Lung microvascular endothelial cell (primary cell): ENCODE results near the gene NEK11. TPM values are rescaled to one million over a fixed set of nuclear protein-coding genes. Genes with fewer than 3 reads are reported as not detected.

ENCODE experiments used
- DNase-seq, 2 donors: peaks; one replicate each; pipeline versions ENCODE4 v3.0.0 to v3.0.0-alpha.2; 2010; ENCODE audit warnings: low read depth in 2 of 2
- total RNA-seq: library from RNA; depleted of rRNA; stranded (reverse); fragments of >200 nt; gene quantifications from 2 replicates; pipeline ENCODE4 v1.2.1, GENCODE V29; 2014

The NEK11 gene, protein sequence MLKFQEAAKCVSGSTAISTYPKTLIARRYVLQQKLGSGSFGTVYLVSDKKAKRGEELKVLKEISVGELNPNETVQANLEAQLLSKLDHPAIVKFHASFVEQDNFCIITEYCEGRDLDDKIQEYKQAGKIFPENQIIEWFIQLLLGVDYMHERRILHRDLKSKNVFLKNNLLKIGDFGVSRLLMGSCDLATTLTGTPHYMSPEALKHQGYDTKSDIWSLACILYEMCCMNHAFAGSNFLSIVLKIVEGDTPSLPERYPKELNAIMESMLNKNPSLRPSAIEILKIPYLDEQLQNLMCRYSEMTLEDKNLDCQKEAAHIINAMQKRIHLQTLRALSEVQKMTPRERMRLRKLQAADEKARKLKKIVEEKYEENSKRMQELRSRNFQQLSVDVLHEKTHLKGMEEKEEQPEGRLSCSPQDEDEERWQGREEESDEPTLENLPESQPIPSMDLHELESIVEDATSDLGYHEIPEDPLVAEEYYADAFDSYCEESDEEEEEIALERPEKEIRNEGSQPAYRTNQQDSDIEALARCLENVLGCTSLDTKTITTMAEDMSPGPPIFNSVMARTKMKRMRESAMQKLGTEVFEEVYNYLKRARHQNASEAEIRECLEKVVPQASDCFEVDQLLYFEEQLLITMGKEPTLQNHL
- 1.1 and 2.0 TPM in 2 replicates for total RNA-seq

DNA sequence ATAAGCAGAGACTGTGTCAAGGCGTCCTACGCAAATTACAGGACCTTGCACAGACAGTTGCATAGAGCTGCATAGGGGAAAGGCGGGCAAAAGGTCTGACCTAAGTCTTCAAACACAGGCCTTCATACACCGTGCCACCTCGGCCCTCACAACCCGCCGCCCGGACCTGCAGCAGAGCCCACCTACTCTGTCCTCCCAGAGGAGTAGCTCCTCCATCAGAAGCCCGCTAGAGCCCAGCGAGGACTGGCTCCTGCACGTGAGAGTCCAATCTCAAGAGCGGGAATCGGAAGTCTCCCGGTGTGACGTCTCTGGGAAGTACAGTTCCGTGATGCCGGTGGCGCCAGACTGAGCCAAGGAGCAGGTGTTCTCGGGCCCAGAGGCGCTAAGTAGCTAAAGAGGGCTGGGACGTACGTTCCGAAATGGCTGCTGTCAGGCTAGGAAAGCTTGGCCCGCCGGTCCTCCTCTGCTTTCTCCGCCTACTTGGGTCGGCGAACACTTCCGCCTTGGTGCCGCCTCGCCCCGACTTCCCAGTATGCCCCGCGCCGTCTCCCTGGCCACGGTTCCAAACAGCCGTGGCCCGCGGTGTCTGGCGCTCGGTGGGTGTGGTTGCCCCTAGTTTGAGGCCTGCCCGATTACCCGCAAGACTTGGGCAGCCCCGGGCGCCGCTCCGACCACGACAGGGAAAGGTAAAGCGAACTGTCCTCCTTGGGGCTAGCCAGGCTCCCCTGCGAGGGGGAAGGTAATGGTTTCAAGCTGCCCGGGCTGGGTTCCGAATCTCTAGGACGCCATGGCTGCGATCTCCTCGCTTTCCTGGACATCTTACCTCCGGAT is at the start of gene NEK11, which contains the start of gene ASTE1:
Gene NEK11 (plus strand): TSS at position 557 of the 831 bp plus-strand sequence. CDS start 2,832 bp downstream, outside the sequence.
Gene ASTE1 (minus strand): TSS at position 505 of the 831 bp plus-strand sequence. CDS start 1,519 bp downstream, outside the sequence.
- peak; percentile 85 to 89 for DNase-seq

DNA sequence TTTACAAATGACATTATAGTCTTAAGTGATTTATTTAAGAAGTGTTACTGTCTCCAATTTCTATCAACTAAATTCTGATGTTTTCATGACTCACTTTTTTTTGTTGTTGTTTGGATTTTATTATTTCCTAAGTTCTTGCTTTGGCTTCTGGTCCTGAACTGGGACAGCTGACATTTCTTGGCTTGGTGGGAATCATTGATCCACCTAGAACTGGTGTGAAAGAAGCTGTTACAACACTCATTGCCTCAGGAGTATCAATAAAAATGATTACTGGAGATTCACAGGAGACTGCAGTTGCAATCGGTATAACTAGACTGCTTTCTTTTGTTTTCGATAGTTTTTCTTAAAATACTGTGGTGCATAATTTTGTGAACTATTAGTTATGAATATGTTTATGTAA is 47.6 kb upstream of the NEK11 start:
- no peak for DNase-seq

DNA sequence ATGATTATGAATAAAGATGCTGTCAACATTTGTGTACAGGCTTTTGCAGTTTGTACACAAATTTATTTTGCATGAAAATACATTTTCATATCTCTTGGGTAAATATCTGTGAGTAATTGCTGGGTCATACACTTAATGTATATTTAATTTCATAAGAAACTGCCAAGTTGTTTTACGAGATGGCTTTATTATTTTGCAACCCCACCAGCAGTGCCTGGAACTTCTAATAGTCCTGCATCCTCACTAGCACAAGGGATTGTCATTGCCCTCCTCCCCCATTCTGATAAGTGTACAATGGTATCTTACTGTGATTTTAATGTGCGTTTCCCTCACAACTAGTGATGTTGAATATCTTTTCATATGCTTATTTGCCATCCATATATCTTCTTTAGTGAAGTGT is 45.2 kb upstream of the NEK11 start:
- no peak for DNase-seq

DNA sequence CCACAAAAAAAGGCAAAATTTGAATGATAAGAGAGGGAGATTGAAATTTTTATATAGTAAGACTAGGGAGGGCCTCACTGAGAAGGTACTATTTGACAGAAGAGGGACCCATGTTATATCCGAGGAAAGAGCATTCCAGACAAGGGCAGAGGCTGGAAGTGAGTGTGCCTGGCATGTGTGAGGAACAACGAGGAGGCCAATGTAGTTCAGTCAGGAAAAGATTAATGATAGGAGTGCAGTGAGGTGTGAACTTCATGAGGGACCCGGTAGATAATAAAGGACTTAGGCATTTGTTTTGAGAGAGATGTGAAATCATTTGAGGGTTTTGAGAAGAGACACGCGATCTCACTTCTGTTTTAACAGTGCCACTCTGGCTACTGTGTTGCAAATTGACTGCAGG is 36.4 kb upstream of the NEK11 start:
- no peak for DNase-seq

DNA sequence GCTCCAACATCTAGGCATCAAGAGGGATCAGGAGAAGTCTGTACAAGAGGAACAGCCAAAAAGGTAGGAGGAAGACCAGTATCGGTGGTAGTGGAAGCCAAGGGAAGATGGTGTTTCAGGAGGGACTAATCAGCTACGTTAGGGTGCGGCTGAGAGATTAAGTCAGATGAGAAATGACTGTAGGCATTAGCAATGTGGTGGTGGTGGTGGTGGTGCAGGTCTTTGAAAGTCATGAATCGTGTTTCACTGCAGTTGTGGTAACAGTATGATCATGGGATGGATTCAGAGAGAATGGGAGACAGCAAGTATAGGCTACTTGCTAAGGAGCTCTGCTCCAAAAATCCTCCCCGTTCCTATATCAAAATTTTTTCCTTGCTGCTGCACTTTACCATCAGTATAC is 35.6 kb upstream of the NEK11 start:
- DNase-seq = no peak

DNA sequence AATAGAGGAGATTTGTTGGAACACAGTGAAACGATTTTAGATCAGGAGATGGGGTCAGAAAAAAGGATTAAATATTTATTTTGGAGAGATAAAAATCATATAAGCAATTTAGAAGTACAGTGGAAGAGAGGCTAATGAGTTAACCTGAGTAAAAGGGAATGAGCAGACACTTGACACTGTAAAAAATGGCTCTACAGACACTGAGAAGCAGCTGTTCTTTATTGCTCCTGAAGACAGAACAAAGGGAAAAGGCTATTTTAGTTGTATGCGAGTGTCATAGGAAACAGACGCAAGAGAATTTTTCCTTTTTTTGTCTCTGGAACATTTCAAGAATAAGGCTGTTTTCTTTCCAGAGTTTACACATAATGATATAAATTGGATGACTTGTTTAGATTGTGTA is 34.3 kb upstream of the NEK11 start:
- DNase-seq = no peak

DNA sequence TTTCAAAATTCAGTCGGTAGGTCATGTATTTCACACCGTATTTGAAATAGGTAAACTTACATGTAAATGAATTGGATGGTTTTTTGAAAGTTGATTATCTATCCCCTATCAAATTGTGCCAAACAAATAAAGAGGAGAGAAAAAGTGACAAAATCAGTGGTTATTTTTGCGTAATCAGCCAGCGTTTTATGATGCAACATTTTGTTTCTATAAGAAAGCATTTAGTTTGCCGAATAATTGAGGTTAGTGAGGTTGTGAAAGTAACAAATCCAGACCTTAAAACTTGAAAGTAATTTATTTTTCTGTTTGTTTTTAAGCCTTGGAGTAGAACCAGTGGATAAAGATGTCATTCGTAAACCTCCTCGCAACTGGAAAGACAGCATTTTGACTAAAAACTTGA is 29.4 kb upstream of the NEK11 start:
- DNase-seq = no peak

DNA sequence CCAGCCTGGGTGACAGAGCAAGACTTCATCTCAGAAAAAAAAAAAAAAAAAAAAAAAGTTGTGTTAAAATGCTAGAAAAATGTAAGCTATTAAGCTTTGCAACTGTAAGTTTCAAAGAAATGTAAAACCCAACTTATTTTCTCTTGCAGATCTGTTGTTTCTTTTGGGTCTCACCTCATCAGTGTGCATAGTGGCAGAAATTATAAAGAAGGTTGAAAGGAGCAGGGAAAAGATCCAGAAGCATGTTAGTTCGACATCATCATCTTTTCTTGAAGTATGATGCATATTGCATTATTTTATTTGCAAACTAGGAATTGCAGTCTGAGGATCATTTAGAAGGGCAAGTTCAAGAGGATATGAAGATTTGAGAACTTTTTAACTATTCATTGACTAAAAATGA is 25.6 kb upstream of the NEK11 start:
- DNase-seq = no peak

DNA sequence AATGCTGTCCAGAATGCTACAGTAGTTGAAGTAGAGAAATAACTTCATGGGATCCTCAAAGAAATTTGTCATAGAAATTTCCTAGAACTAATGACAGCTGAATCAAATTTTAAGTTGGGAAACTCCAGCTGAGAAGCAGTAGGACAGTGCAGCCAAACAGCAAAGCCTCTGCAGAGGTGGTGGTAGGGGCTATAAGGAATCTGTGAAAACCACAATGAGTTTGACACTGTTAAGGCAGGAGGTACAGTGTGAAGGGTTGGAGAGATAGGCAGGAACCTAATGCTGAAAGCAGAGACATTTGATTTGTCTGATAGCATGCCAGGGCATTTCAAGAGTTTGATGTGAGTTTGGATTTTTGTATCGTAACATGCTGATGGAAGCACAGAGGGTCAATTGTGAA is 22.1 kb upstream of the NEK11 start:
- DNase-seq = no peak

DNA sequence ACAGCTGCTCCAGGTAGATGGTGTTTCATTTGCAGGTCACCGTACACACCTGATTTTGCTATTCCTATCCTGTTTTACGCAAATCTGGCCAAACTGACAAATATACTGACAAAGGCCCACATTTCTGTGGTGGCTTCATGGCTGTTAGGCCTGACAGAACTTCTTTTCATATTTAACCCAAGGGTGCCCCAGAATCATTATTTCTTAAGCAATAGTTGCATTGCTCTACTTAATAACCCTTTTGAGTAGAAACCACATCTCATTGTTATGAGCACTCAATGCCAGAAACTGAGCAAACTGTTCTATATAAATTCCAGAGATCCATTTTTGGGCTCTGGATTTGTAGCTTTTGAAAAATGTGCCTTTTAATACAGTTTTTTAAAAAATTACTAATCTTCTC is 19.4 kb upstream of the NEK11 start:
- DNase-seq = no peak

DNA sequence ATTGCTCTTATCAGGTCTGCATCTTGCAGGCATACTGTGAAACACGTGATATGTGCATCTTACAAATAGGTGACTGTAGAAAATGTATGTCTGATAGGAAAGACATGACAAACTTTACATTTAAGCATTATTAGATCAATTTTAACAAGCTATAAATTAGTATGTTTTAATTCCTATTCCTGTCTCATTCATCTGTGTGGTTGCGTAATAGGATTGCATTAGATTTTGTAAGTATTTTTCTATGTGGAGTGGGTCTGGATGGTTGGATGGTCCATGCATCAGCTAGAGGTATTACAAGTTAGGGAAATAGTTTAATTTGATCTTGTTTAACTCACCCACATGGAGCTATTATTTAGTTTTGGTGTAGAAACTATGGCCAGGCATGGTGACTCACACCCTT is 18.9 kb upstream of the NEK11 start:
- no peak for DNase-seq

DNA sequence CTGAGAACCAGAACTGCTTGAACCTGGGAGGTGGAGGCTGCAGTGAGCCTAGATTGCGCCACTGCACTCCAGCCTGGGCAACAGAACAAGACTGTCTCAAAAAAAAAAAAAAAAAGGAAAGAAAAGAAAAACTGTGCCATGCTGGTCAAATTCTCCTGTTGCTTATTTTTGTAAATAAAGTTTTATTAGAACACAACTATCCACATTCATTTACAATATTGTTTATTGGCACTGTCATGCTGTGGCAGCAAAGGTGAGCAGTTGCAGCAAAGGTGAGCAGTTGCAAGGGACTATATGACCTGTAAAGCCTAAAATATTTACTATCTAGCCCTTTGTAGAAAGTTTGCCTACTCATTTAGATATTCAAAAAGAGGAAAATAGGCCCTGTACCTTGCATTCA is 18.4 kb upstream of the NEK11 start:
- DNase-seq = no peak

DNA sequence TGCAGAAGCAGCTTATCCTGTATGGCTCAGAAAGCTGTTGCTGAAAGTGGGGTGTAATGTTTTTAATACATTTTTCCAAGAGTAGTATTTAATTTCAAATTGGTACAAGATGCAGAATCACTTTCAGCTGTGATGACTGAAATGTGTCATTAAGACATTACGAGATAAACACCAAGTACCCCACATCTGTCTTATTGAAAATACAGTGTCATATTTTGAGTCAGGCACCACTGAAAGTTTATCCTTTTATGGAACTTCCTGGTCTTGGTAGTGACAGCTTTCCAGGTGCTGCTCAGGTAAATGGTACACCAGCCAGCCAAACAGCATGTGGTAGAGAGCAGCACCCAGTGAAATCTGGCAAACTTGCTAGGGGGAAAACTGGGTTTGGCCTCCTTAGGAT is 17.0 kb upstream of the NEK11 start:
- DNase-seq = no peak

DNA sequence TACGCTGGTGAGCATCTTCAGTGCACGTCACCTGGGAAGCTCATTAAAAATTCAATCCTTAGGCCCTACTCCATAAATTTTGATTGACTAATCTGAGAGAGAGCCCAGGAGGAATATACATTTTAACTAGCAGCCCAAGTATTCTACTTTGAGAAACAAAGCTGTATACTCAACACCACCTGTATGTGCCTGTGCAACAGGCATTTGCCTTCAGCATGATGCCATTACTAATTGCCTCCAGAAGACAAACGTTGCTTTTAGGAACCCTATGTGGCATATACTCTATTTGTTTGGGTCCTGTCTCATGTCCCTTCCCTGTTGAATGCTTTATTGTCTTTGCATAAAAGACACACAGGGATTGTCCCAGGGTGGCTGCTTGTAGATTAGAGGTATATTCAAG is 7.7 kb upstream of the NEK11 start:
- DNase-seq = no peak

DNA sequence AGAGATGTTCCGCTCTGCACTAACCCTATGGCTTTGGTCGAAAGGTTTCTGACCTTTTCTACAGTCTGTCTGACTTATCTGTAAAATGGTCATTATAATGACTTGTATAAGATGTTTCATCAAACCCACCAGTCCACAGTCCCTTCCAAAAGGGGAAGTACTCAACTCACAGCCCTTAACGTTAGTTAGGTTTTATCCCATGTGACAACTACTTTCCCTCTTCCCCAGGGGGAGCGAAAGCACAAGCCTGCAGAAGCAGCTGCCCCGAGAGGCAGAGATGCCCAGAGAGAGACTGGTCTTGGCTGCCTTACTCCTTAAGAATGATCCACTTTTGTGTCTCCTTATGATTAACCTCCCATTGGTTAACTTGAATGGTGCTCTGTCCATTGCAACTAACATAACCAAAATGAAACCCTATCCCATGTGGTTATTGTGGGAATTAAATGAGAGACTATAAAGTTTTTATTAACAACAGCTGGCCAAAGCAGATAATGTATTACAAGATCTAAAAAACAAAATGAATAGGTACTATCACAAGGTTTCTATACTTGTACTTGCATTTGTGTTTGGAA is 6.5 kb upstream of the NEK11 start:
- DNase-seq = no peak

DNA sequence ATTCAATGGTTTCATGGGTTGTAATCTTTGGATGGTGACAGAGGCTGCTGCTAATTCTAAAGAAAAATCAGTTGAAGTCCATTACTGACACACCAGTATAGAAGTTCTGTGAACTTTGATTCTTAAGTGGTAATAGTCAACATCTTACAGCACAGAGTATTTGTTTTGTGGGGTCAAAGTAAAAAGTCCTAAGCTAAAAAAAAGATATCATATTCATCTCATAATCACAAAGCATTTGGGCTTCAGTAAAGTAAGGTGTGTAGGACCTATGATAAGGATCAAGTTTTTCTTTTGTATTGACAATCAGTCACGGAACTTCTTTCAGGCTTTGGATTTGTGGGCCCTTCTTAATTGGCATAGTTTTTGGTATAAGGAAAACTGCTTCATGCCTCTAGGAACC is 1.1 kb upstream of the NEK11 start:
- DNase-seq = no peak

DNA sequence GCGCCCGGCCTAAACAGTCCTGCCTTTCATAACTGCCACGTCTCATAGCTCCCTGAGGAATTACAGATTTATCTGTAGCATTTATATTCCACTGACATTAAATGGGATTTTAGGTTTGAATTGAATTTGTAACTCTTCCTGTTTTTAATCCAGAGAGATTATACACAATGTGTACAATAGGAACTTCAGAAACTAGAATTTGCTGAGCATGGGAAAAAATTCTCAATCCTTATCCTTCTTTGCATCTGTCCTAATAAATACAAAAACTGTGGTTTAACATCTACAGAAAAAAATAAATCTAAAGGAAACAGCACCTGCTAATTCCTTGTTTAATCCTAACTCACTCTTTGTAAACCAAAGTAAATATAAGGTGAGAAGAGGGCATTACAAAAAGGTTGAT is 2.2 kb downstream of the NEK11 start:
- no peak for DNase-seq

DNA sequence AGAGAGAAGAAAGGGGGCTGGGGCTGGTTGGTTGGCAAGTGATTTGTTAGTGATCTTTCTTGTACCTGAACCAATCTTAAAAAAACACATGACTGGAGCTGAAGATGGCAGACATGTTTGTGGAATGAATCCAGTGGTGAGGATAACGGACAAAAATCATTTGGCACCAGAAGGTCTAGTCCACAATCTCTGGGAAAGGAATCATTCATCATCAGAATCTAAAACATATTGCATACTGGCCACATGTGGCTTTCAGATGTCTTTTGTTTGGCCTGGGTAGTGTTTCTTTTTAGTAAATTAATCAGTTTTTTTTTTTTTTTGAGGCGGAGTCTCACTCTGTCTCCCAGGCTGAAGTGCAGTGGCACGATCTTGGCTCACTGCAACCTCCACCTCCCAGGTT is 5.0 kb downstream of the NEK11 start:
- no peak for DNase-seq

DNA sequence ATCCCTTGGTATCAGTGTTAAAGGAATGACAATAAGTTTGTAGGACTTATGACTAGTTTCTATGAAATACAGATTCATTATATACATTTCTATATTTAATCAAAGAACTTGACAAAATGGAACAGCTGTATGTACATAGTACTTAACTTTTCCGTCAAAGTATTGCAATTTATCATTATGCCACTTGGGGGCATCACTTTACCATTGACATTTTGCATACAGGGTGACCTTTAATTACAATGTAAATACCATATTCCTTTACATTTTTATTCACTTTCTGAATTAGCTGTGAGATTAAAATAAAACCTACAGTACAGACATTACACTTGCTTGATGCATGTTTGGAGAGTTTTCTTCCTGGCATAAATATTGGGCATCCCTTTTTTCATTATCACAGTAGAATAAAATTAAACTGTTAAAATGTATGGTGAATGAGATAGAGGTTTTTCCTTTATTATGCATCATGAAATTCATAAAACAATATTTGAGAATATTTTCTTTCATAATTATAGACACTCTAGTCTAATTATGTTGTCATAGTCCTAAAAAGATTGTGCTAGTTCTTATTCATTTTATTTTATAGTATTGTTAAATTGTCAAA is 6.9 kb downstream of the NEK11 start:
- DNase-seq = peak; percentile 59 to 64

DNA sequence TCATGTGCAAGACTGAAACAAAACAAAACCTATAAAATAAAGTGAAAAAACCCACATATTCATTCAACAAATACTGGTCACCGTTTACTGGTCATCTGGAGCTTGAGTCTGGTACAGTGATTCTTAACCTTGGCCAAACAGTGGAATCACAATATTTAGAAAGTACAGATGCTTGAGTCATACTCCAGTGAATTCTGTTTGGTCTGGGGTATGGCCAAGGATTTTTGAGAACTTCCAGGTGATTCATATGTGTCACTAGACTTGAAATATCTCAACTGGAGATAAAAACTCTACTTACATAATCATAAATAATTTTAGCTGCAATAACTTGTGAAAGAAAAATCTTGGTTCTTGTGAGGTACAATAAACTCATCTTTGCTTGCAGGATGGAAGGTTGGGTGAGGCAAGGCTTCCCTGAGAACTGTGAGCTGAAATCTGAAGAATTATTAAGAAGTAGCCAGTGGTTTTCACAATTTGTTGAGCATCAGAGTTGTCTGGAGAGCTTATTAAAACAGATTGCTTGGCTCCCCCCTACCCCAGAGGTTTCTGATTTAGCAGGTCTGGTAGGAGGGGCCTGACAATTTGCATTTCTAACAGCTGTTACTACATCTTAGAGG is 9.6 kb downstream of the NEK11 start:
- DNase-seq = peak in 1 of 2 donors; percentile 12

DNA sequence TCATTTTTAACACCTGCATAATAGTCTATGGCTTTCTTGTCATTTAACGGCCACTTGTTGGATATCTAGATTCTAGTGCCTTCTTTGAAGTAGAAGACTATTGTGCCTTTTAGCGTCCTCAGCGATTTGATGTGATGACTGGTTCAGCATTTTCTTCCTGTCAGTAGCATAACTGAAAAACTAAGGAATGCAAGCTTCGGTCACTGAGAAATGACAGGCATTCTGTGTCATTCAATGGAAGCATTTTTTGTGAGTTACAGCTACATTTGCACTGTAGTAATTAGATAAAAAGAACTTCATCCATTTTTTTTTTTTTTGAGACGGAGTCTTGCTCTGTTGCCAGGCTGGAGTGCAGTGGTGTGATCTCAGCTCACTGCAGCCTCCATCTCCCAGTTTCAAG is 10.3 kb downstream of the NEK11 start:
- no peak for DNase-seq
